Osteoblast (primary cell): ENCODE results near the gene RNLS. TPM values are rescaled to one million over a fixed set of nuclear protein-coding genes. Genes with fewer than 3 reads are reported as not detected.
A peak's percentile ranks its signal among the peaks of the same experiment; 100 is the strongest.

ENCODE experiments used
- DNase-seq: peaks from one replicate; pipeline ENCODE4 v3.0.0; 2011; ENCODE audit warnings: low spot score, mixed read lengths; ENCODE audit not compliant: insufficient read length; ENCODE audit errors: missing footprints
- H2AFZ ChIP-seq: 2 replicates; pipeline ENCODE4 v1.6.0; 2011; ENCODE audit warnings: mild to moderate bottlenecking, low read length
- H3K27ac ChIP-seq: 2 replicates; pipeline ENCODE4 v1.5.1; 2011; ENCODE audit warnings: mild to moderate bottlenecking, low read depth, low read length, moderate library complexity
- H3K27me3 ChIP-seq: 2 replicates; pipeline ENCODE4 v1.6.0; 2012; ENCODE audit warnings: mild to moderate bottlenecking, control low read depth, inconsistent platforms, low read length, moderate library complexity; ENCODE audit not compliant: insufficient read depth
- H3K36me3 ChIP-seq: 2 replicates; pipeline ENCODE4 v1.5.1; 2011; ENCODE audit warnings: mild to moderate bottlenecking, low read length, control low read depth, moderate library complexity; ENCODE audit not compliant: insufficient read depth
- H3K4me1 ChIP-seq: 2 replicates; pipeline ENCODE4 v1.5.1; 2011; ENCODE audit warnings: mild to moderate bottlenecking, low read length, control low read depth, moderate library complexity; ENCODE audit not compliant: insufficient read depth
- H3K4me2 ChIP-seq: 2 replicates; pipeline ENCODE4 v1.6.0; 2011; ENCODE audit warnings: mild to moderate bottlenecking, low read length; ENCODE audit not compliant: insufficient read depth
- H3K4me3 ChIP-seq: fragments of 200-600 bp; sonication (generic); 3 replicates; pipeline ENCODE4 v1.5.1; 2012; ENCODE audit warnings: mild to moderate bottlenecking, low read length, inconsistent platforms; ENCODE audit not compliant: insufficient read depth
- H3K79me2 ChIP-seq: 2 replicates; pipeline ENCODE4 v1.6.0; 2012; ENCODE audit warnings: mild to moderate bottlenecking, low read length, control low read depth, inconsistent platforms; ENCODE audit not compliant: insufficient read depth
- H3K9me3 ChIP-seq: 2 replicates; pipeline ENCODE4 v1.5.1; 2011; ENCODE audit warnings: low read depth, low read length, control low read depth
- H4K20me1 ChIP-seq: 2 replicates; pipeline ENCODE4 v1.6.0; 2012; ENCODE audit warnings: mild to moderate bottlenecking, low read length, control low read depth; ENCODE audit not compliant: insufficient read depth
- total RNA-seq: library from RNA; depleted of rRNA; stranded (reverse); fragments of >200 nt; gene quantifications from 2 replicates; pipeline ENCODE4 v1.2.3, GENCODE V29; 2012
- TF ChIP-seq, protein P1 (sequence below): IDR thresholded peaks from 2 replicates; pipeline ENCODE4 v1.5.1; 2011; ENCODE audit warnings: mild to moderate bottlenecking, low read depth, low read length, moderate library complexity; ENCODE audit errors: extremely low read depth

Gene RNLS
- total RNA-seq, 1 donor: 22.4 TPM

DNA sequence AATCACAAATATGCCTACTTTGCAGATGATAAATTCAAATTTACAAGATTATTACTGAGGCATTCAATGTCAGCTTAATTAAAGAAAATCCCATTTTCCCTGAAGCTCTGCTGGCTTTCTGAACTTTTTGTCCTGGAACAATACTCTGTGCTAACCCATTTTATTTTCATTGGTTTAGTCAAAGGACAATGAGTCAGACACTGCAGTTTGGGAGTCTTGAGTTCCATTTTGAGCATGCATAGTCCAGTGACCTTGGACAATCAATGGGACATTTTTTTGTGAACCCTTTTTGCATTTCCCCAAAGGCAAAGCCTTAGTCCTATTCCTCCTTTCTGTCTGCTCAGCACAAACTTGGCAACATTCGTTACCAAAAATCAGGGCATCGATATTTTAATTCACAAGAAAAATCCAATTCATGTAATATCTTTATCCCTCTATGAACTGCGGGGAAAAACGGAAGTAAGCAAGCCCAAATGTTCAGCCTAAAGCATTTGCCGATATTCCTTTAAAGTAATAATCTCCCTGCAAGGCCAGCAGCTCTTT, 339.8 kb downstream of the RNLS start:
- H3K4me2 ChIP-seq: peak overlapping the region; percentile 79
- peaks cover 39% of the 10 kb centered on the region for H3K4me1 ChIP-seq
- H3K36me3 ChIP-seq: no peaks in the 10 kb centered on the region
- no peaks in the 10 kb centered on the region for H3K27me3 ChIP-seq
- H4K20me1 ChIP-seq: no peaks in the 10 kb centered on the region
- no peaks in the 10 kb centered on the region for H3K79me2 ChIP-seq
- H2AFZ ChIP-seq: no peak overlapping the region
- H3K27ac ChIP-seq: peak overlapping the region; percentile 66
- TF ChIP-seq, protein P1, sequence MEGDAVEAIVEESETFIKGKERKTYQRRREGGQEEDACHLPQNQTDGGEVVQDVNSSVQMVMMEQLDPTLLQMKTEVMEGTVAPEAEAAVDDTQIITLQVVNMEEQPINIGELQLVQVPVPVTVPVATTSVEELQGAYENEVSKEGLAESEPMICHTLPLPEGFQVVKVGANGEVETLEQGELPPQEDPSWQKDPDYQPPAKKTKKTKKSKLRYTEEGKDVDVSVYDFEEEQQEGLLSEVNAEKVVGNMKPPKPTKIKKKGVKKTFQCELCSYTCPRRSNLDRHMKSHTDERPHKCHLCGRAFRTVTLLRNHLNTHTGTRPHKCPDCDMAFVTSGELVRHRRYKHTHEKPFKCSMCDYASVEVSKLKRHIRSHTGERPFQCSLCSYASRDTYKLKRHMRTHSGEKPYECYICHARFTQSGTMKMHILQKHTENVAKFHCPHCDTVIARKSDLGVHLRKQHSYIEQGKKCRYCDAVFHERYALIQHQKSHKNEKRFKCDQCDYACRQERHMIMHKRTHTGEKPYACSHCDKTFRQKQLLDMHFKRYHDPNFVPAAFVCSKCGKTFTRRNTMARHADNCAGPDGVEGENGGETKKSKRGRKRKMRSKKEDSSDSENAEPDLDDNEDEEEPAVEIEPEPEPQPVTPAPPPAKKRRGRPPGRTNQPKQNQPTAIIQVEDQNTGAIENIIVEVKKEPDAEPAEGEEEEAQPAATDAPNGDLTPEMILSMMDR: no peak
- no peaks in the 10 kb centered on the region for H3K9me3 ChIP-seq
- no peak overlapping the region for H3K4me3 ChIP-seq
- no peak for DNase-seq

DNA sequence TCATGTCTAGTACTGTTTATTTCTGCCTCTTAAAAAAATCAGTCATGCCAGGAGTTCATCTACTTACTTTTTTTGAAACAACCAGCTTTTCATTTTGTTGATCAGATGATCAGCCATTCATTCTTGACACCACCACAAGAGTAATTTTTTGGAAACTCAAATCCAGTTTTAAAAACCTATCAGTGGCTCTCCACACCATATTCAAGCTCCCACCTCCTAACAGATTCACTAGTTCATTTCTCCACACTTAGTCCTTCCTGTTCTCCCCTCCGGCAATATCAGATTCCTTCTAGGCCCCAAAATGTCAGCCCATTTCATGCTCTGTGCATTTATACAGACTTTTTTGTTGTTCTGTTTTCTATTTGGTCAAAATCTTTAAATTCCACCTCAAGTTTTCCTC, 341.6 kb downstream of the RNLS start:
- Histone ChIP-seq H3K27ac (no peak overlapping the region), H3K27me3 (no peaks in the 10 kb centered on the region), H3K9me3 (no peaks in the 10 kb centered on the region), H3K4me2 (no peak overlapping the region), H2AFZ (no peak overlapping the region), H4K20me1 (no peaks in the 10 kb centered on the region), H3K4me1 (peaks cover 36% of the 10 kb centered on the region), H3K4me3 (no peak overlapping the region), H3K36me3 (no peaks in the 10 kb centered on the region), H3K79me2 (no peaks in the 10 kb centered on the region)
- no peak for DNase-seq
- TF ChIP-seq, protein P1: no peak

DNA sequence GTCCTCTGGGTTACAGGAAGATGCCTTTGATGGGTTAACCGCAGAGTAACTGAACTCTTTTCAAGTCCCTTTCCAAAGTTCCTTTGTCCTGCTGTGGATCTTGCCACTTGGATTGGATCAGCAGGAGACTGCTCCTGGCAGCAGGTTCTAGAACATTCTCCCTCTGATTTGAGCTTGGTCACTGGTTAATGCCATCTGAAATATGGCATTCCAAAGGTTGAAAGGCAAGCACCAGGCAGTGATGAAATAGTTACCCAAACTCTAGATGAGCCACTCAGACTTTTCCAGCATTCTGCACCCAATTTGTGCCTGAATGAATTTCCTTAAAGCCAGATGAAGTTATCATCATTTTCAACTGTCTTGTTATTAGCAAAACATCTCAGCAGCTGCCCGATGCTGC, 343.9 kb downstream of the RNLS start:
- no peak overlapping the region for H2AFZ ChIP-seq
- no peak for DNase-seq
- H3K27ac ChIP-seq: no peak overlapping the region
- peaks cover 13% of the 10 kb centered on the region for H3K4me1 ChIP-seq
- H3K27me3 ChIP-seq: no peaks in the 10 kb centered on the region
- no peak overlapping the region for H3K4me3 ChIP-seq
- no peak overlapping the region for H3K4me2 ChIP-seq
- no peaks in the 10 kb centered on the region for H3K36me3 ChIP-seq
- no peaks in the 10 kb centered on the region for H4K20me1 ChIP-seq
- H3K9me3 ChIP-seq: no peaks in the 10 kb centered on the region
- H3K79me2 ChIP-seq: no peaks in the 10 kb centered on the region
- TF ChIP-seq, protein P1: no peak

DNA sequence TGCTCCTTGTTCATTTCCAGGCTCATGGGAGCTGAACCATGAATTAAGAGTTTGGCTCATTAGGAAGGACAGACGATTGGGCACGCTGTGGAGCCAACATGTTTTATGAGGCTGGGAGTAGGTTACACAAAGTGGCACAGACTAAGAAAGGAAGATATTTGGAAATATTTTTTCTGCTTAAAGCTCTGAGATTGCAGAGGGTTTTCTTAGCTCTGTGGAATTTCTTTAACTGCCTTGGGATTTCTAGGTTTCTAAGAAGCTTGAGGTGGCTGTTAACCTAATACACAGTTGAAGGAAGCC, 344.6 kb downstream of the RNLS start:
- Histone ChIP-seq H3K4me2 (no peak overlapping the region), H2AFZ (no peak overlapping the region), H3K36me3 (no peaks in the 10 kb centered on the region), H4K20me1 (no peaks in the 10 kb centered on the region), H3K27ac (no peak overlapping the region), H3K9me3 (no peaks in the 10 kb centered on the region), H3K27me3 (no peaks in the 10 kb centered on the region), H3K4me3 (no peak overlapping the region), H3K79me2 (no peaks in the 10 kb centered on the region), H3K4me1 (peaks cover 6% of the 10 kb centered on the region)
- TF ChIP-seq, protein P1: no peak
- no peak for DNase-seq
